KOPT-K1 (cell line): ENCODE measurements around the gene PLD6.
"Not testable (repeated sequence)": the region's sequence is repeated elsewhere in the genome, so short reads cannot be mapped to it uniquely, and the experiment has no call there.

Experiments
- H3K27ac ChIP-seq: fragments of 200-600 bp; sonication (generic); 2 replicates; pipeline ENCODE4 v1.5.1; 2016; ENCODE audit warnings: antibody characterized with exemption, mild to moderate bottlenecking, low read depth, low read length; ENCODE audit not compliant: poor library complexity, severe bottlenecking
- H3K36me3 ChIP-seq: fragments of 200-600 bp; sonication (generic); 2 replicates; pipeline ENCODE4 v1.5.1; 2017; ENCODE audit warnings: antibody characterized with exemption, mild to moderate bottlenecking, low read length, moderate library complexity; ENCODE audit not compliant: insufficient read depth
- H3K9me3 ChIP-seq: fragments of 200-600 bp; sonication (generic); 2 replicates; pipeline ENCODE4 v1.5.1; 2017; ENCODE audit warnings: antibody characterized with exemption, low read length, mild to moderate bottlenecking; ENCODE audit not compliant: insufficient read depth, poor library complexity, severe bottlenecking

Gene PLD6

DNA sequence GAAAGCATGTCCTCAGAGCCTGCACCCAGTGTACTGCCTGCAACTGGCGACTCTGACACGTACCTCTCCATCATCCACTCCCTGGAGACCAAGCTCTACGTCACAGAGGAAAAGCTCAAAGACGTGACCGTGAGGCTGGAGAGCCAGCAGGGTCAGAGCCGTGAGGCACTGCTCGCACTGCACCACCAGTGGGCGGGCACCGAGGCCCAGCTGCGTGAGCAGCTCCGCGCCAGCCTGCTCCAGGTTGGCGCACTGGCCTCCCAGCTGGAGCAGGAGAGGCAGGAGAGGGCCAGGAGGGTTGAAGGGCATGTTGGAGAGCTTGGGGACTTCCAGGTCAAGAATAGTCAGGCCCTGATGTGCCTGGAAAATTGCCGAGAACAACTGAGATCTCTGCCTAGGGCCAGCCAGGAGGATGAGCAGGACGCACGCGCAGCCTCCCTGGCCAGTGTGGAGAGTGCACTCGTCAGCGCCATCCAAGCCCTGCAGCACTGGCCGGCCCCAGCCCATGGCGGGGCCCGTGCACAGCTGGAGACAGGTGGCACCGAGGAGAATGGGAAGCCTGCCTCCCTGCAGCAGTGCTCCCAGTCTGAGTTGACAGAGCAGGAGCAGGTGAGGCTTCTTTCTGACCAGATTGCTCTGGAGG is 40.3 kb downstream of the PLD6 start:
- Histone ChIP-seq H3K27ac (no peak overlapping the region), H3K9me3 (no peaks in the 10 kb centered on the region), H3K36me3 (peaks cover 97% of the 10 kb centered on the region)

GRCh38 chr17:17164676-17165075 is 41.5 kb downstream of the PLD6 start:
- Histone ChIP-seq H3K36me3 (peaks cover 100% of the 10 kb centered on the region), H3K27ac (no peak overlapping the region), H3K9me3 (no peaks in the 10 kb centered on the region)

GRCh38 chr17:17164156-17164555 is 42.0 kb downstream of the PLD6 start:
- no peaks in the 10 kb centered on the region for H3K9me3 ChIP-seq
- H3K27ac ChIP-seq, result no peak overlapping the region
- H3K36me3 ChIP-seq, result peaks cover 100% of the 10 kb centered on the region

- Histone ChIP-seq H3K9me3 (no peaks in the 10 kb centered on the region), H3K36me3 (peaks cover 100% of the 10 kb centered on the region), H3K27ac (no peak overlapping the region)
Measured at GRCh38 chr17:17161759-17162158, 44.4 kb downstream of the PLD6 start.

GRCh38 chr17:17161121-17161520 is 45.0 kb downstream of the PLD6 start:
- Histone ChIP-seq H3K36me3 (peaks cover 100% of the 10 kb centered on the region), H3K27ac (no peak overlapping the region), H3K9me3 (no peaks in the 10 kb centered on the region)

GRCh38 chr17:17159571-17159970 is 46.6 kb downstream of the PLD6 start:
- no peak overlapping the region for H3K27ac ChIP-seq
- H3K36me3 ChIP-seq, result peaks cover 100% of the 10 kb centered on the region
- no peaks in the 10 kb centered on the region for H3K9me3 ChIP-seq

- not testable (repeated sequence) for H3K9me3 ChIP-seq
- peaks cover 100% of the 10 kb centered on the region for H3K36me3 ChIP-seq
Measured at GRCh38 chr17:17158506-17158905, 47.6 kb downstream of the PLD6 start.

GRCh38 chr17:17157041-17157440 is 49.1 kb downstream of the PLD6 start:
- H3K9me3 ChIP-seq, result no peaks in the 10 kb centered on the region
- H3K27ac ChIP-seq, result no peak overlapping the region
- peaks cover 100% of the 10 kb centered on the region for H3K36me3 ChIP-seq

More at GRCh38 chr17:17158506-17158905, 47.6 kb downstream of the PLD6 start:
- H3K27ac ChIP-seq, result not testable (repeated sequence)

DNA sequence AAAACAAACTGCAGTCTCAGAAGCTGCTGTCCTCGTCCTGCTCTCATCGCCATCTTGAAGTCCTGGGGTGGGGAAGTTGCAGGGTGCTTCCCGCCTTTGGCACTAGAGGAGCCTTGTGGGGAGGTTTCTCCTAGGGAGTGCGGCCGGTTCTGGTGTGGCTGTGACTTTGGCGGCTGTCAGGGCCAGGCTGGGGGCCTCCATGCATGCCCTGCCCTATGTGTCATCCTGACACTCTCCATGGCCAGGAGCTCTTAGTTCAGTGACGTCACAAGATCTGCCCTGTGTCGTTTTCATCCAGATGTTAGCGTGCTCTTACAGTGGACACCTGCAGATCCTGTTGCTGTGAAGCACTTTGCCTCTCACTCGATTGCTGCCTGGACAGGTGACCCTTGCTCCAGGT is 49.6 kb downstream of the PLD6 start:
- H3K36me3 ChIP-seq, result peaks cover 100% of the 10 kb centered on the region
- H3K9me3 ChIP-seq, result no peaks in the 10 kb centered on the region
- no peak overlapping the region for H3K27ac ChIP-seq

- no peak overlapping the region for H3K27ac ChIP-seq
- peaks cover 100% of the 10 kb centered on the region for H3K36me3 ChIP-seq
- H3K9me3 ChIP-seq, result no peaks in the 10 kb centered on the region
Measured at GRCh38 chr17:17156107-17156506, 50.0 kb downstream of the PLD6 start.

DNA sequence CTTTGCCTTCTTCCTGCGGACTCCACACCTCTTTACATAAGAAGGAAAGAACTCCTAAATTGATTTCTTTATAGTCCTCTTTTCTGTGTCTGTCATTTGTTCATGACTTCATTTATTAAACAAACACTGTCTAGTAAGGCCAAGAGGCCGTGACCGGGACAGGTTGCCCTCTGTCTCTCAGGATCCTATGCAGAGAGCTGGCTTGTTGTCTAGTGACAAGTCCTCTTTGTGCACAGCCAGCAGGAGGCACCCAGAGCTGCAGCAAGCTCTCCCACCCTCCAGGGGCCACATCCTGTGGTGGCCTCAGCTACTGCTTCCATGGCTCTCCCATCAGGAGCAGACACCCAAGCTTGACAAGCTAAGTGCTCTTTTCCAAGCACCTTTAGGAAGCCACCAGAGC is 50.6 kb downstream of the PLD6 start:
- Histone ChIP-seq H3K36me3 (peaks cover 98% of the 10 kb centered on the region), H3K9me3 (no peaks in the 10 kb centered on the region), H3K27ac (no peak overlapping the region)

GRCh38 chr17:17154981-17155380 is 51.2 kb downstream of the PLD6 start:
- peaks cover 98% of the 10 kb centered on the region for H3K36me3 ChIP-seq
- no peak overlapping the region for H3K27ac ChIP-seq
- no peaks in the 10 kb centered on the region for H3K9me3 ChIP-seq

GRCh38 chr17:17154556-17154955 is 51.6 kb downstream of the PLD6 start:
- peaks cover 98% of the 10 kb centered on the region for H3K36me3 ChIP-seq
- no peaks in the 10 kb centered on the region for H3K9me3 ChIP-seq
- H3K27ac ChIP-seq, result no peak overlapping the region

DNA sequence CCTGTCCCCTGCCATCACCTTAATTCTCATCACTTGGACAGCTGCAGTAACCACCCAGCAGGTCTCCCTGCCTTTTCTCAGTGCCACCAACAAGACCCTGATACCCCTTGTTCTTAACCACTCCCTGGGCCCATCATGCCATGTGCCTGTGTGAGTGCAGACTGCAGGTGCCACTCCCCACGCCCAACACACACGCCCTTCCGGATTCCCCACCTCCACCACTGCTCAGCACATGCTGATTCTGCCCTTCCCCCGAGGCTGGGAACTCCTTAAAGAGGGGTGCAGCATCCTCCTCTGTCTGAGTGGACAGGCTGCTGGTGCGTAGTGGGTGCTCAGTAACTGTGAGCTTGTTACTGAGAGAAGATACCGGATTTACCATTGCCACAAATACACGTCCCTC is 52.4 kb downstream of the PLD6 start:
- H3K36me3 ChIP-seq, result peaks cover 96% of the 10 kb centered on the region
- no peaks in the 10 kb centered on the region for H3K9me3 ChIP-seq
- H3K27ac ChIP-seq, result no peak overlapping the region

DNA sequence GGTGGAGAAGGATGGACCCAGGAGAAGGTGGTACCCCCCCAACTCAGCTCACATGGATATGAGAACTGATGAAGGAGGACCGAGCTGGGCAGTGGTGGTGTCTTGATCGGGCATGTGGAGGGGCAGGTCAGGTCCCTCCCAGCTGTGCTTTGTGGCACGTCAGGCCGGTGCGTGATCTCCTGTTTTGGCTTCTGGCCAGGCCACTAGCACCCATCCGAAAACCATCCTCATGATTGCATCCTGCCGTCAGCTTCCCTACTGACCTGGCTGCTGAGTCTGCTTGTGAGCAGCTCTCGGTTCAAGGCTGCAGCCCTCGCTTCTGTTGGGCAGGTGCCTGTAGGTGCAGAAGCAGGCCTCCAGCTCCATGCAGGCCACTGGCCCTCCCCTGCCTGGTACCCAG is 53.1 kb downstream of the PLD6 start:
- Histone ChIP-seq H3K36me3 (peaks cover 95% of the 10 kb centered on the region), H3K9me3 (no peaks in the 10 kb centered on the region), H3K27ac (no peak overlapping the region)

DNA sequence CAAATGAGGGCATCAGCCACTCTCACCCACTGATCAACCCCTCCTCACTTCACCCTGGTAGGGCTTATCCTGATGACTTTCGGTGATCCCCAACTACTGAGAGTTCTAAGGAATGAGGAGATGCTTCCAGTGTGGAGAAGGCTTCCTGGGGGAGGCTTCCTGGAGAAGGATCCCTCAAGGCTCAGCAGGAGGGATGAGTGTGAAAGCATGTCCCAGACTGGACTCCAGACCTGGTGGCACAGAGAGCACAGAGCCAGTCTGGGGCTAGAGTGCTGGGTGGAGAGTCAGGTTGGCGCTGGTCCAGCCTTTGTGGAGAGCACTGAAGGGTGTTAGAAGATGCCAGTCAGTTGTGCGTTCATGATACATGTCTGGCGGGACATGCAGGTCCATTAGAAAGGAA is 53.7 kb downstream of the PLD6 start:
- no peaks in the 10 kb centered on the region for H3K9me3 ChIP-seq
- no peak overlapping the region for H3K27ac ChIP-seq
- peaks cover 95% of the 10 kb centered on the region for H3K36me3 ChIP-seq
